HG03039 (cell line): Measurements from ENCODE around the gene ST3GAL6.

Experiments used
- ATAC-seq: cut with Tn5 transposase; IDR thresholded peaks from one replicate; pipeline ENCODE4 v1.9.1; 2021; ENCODE audit warnings: mild to moderate bottlenecking, moderate library complexity; ENCODE audit not compliant: unreplicated experiment

ST3GAL6 gene

DNA sequence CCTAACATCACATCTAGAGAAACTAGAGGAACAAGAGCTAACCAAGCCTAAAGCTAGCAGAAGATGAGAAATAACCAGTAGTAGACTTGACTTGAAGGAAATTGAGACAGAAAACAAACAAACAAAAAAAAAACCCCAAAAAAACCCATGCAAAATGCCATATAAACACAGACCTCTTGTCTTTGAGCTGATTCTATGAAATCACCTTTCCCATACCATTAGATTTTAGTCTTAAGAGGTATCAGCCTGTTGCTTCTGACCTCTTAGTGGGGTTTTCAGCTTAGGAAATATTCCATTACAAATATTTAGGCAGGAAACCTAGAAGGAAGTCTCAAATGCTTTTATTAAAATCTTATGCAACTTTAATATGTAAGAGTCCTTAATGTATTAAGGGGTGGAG lies 23.9 kb upstream of the ST3GAL6 start:
- no peak for ATAC-seq

DNA sequence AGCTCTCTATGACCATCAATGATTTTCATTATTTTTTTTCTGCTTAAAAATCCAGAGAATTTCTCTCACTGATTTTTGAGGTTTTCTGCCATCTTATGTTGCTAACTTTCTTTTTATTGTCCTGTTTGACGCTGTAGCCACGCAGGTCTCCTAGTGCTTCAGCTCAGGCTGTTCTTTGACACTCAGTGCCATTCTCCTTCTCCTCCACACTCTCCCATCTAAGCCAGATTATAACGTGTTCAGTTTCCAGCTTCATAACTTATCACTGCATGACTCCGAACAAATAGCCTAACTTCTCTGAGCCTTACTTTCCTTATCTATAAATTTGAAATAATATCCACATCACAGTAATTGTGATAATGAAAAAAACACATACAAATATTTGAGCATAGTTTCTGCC lies 22.8 kb upstream of the ST3GAL6 start:
- ATAC-seq, result no peak

DNA sequence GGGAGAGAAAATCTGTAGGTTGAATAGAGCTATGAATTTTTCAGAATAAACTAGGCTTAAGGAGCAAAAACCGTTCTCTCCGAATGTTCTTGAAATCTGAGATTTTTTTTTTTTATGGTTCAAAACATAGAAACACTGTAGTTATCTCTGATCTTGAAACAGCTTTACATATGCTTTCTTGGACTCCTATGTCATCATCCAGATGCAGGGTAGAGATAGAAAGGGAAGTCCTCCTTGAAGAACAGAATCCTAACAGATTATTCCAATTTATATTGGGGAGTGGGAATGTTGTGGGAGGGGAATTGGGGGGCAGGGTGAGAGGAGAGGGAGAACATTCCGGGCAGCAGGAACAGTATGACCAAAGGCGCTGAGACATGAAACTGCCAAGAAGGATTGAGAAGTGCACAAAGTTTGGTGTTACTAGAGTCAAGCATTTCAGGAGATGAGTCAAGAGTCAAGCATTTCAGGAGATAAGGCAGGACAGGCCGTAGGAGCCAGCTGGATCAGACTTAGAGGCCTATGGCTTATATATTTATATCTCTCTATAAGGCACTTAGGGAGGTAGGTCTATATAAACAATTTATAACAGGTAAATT lies 21.9 kb upstream of the ST3GAL6 start:
- no peak for ATAC-seq

DNA sequence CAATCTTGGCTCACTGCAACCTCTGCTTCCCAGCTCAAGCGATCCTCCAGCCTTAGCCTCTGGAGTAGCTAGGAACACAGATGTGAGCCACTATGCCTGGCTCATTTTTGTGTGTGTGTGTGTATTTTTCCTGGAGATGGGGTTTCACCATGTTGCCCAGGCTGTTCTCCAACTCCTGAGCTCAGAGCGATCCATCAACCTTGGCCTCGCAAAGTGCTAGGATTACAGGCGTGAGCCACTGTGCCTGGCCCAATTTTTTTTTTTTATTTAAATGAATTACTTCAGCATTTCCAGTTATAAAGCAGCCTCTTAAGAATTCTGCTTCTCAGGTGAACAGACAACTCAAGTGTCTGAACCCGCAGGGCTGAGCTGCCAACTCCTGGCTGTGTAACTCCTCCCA lies 20.1 kb upstream of the ST3GAL6 start:
- no peak for ATAC-seq

DNA sequence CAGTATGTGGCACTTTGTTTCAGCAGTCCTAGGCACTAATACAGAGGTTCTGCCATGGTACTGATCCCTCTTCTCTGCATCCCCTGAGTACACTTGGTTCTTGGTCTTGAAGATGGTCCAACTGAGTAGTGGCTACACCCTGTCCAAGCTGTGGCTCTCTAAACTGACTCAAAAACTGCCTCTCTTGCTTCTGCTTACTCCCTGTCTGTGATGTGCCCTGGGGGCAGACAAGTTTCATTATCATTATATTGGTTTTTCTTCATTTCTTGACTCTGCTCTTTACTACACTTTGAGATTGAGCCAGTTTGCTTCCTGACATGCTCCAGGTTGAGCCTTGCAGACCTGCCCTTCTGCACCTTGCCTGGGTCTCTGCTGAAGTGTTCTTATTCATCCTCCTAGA lies 18.9 kb upstream of the ST3GAL6 start:
- ATAC-seq, result no peak

DNA sequence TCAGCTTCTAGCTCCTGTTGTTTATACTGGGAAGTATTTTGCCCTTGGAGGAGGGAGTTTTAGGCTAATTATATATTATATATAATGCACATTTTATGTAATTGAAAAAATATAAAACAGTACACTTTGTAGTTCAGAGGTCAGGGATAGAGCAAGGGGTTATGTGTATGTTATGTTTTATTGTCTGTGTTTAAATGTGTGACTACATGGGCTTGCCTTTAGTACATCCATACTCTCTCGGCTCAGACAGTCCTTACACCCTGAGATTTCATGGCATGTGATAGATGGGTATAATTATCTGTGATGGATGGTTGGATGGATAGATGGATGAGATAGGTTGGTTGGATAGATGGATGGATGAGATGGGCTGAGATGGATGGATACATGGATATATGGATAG lies 17.4 kb upstream of the ST3GAL6 start:
- no peak for ATAC-seq

DNA sequence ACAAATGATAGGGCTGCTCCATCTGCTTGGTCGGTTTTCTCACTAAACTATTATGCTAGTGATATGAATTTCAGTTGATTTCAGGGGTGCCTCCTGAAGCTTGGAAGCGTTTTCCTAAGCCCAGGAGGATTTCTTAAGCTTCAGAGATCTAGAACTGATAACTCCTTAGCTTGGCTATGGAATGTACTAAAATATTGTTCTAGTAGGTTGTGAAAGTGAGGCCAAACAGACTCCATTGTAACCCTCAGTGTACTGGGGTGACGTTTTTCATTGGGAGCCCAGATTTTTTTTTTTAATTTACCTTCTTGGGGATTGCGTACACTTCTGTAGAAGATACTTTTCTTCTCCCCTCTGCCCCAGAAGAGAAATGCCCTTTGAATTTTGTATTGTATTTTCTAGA lies 17.0 kb upstream of the ST3GAL6 start:
- ATAC-seq, result no peak

DNA sequence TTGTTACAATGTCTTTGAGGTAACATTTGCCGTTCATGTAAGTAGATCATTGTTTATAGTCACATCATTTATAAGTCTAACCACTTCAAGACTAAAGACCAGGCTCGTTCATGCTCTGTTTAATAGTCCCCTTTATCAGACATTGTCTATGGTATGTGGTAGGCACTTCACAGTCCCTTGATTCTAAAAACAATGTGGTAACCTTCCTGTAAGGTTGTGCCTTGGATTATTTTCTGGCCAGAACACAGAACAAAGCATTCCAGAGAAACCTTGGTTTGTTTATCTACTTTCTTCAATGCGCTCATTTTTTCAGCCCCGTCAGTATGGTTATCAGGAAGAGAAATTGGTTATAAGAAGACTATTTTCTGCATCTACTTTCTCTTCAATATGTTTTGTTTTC lies 16.3 kb upstream of the ST3GAL6 start:
- ATAC-seq, result no peak

DNA sequence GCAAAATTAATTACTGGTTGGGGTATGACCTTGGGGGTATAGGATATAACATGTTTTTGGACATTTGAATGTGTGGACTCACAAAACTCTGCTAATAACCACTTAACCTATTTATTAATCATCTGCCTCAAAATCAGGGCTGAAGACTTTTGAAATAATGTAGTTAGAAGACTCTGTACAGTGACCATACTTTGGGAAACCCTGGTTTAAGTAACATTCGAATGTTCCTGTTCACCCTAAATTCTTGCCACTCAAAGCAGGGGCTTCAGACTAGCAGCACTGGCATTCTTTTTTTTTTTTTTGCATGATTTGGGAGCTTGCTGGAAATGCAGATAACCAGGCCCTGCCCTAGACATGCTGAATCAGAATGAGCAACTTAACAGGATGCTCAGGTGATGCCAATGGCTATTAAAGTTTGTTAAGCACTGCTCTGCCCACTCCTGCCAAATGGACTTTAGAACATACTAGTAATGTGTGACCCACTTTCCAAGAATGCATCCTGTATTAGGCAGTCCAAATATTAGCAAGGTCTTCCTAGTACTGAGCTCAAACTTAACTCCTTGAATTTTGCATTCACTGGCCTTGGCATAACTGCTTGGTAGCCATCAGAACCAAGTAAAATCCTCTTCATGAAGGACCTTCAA lies 12.7 kb upstream of the ST3GAL6 start:
- no peak for ATAC-seq

DNA sequence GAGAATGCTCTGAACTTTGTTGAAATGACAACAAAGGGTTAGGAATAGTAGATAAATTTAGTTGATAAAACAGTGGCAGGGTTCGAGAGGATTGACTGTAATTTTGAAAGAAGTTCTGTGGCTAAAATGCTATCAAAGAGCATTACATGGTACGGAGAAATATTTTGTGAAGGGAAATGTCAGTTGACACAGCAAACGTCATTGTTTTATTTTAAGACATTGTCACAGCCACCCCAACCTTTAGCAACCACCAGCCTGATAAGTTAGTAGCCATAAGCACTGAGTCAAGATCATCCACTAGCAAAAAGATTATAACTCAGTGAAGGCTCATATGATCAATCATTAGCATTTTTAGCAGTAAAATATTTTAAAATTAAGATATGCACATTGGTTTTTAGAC lies 8.7 kb upstream of the ST3GAL6 start:
- ATAC-seq, result no peak

DNA sequence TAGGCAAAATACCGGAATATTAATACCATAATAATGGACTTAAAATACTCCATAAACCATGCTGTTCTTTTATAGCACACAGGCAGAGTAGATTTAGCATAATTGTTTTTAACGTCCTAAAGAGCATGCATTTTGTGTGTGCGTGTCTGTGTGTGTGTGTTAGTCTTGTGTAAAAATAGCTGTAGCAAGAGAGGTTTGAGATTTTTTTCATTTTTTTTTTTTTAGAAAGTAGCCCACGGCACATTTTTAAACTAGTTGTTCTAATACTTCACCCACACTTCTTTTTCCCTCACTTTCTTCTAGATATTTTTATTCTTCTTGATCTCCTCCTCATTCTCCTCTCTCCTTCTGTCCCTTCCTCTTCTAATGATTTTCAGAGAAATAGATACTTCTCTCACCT lies 7.5 kb upstream of the ST3GAL6 start:
- ATAC-seq, result no peak

DNA sequence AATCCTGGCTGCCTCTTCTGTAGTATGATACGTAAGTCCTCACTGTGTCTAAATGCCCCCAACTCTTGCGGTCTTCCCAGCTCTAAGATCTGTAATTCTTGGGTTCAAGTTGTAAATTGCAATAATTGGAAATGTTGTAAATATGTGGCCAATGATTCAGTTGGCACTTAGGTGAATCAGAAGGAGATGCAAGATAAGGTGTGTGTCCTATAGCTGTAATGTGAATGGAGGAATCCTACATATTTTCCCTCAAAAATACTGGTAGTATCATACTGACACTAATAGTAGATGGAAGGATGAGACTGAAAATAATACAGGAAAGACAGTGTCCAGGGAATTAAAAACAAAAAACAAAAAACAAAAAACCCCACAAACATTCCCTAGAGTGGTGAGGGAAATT lies 3.5 kb upstream of the ST3GAL6 start:
- no peak for ATAC-seq

DNA sequence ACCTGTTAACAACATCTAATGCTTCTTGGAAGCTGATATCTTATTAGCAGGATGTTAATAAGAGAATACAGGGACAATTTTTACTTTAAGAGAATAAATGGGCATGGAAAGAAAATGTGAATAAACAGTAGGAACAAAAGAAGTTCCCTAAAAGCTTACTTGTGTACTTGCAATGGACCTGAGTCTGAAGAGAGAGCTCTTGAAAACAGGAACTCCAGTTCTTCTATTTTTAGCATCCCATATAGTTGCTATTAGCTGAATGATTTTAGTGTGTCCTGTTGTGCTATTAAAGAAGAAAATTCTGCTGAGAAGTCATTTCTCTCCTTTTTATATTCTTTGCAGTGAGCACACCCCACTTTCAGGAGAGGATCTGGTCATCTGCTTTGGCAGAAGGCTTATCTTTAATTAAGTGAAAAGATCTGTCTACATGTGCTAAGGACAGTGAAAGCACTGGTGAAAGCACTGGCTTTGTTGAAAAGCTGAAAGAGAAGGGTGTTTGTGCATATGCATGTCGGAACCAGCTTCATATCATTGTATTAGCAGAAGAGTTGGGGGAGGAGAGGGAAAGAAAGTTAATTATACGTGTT lies 1.4 kb upstream of the ST3GAL6 start:
- no peak for ATAC-seq

DNA sequence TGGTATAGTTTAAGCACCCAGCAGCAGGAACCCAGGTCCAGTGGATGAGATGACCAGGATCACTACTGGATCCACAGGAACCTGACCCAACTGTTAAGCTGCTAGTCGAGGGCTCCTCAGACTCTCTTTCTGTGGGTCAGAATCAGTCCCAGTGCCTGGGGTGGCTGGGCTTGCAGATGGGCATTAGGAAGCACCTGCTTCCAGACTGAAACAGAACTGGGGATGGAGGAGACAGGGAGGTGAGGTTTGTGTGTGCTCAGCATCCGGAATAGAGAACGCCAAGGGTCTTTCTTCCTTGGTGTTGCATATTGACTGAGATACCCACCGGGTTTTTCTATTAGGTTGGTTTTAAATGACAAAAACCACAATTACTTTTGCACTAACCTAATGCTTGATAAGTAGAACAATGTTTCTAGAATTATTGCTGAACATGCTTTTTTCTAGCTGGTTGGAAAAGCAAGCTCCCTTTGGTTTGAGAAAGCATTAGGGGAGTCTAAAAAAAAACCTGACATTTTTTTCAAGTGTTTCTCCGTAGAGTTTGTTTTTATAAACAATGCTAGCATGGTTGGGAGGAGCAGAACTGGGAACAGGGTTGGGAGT lies 779 bp downstream of the ST3GAL6 start:
- no peak for ATAC-seq

DNA sequence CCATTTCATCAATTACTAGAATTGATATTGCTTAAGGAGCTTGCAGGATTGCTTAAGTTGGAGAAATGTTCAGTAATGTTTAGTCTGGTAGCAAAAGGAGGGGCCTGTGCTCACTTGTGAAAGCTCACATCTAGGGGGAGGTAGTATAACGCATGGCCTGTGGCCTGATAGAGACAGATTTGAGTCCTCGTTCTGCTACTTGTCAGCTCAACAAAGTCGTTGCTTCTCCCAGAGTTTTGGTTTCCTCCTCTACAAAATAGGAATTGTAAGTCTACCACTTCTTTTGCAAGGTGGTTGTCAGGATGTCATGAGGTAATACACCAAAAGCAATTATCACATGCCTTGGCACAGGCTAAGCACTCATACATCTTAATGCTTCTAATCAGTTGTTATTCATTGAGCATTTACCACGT lies 1.3 kb downstream of the ST3GAL6 start:
- no peak for ATAC-seq

DNA sequence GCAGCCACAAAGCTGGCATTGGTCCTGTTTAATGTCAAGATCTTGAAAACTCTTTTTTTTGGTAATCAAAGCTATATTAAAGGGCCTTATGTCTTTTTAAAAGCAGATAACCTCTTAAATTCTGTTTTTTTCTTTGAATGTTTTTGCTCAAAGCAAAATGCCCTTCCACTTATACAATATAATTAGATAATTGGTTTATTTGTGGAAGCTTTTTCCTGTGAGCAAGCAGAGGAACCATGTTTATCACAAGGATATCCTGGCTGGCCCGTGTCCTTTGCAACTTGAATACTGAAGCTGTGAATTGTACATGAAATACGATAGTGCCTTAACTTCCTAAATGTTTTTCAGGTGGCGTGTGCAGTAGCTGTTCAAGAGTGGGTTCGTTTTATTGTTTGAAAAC lies 2.6 kb downstream of the ST3GAL6 start:
- ATAC-seq, result no peak

DNA sequence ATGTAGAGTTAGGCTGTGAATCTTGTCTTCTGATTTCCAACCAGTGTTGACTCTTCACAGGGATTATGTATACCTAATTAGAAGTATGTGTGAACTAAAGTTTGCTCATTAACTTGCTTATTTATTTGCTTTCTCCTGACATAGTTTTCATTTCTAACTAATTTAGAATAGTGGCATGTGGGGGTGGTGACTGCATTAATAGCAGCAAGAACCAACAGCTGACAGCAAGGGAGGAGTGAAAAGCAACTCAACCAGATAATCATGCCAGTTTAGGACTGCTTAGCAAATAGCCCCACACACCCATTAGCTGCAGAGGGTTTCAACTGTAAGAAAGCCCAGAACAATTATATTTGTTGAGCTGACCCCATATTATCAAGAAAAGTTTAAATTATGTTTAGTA lies 3.8 kb downstream of the ST3GAL6 start:
- ATAC-seq, result no peak

DNA sequence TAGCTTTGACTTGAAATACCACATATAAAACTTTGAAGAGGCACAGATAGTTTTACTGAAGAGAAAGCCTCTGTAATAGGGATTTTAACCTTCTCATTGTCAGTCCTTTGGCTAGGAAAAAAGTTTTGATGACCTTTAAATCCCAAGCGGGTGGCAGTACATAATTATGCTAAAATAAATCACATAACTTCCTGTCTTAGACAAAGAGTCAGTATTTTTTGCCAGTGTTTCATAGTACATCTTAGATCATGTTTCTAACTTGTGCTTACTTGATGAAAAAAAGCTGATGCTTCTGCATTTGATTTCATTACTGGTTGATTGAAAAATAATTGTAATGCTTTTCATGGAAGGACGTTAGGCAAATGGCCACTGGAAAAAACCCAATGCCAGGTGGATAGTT lies 5.8 kb downstream of the ST3GAL6 start:
- ATAC-seq, result no peak

DNA sequence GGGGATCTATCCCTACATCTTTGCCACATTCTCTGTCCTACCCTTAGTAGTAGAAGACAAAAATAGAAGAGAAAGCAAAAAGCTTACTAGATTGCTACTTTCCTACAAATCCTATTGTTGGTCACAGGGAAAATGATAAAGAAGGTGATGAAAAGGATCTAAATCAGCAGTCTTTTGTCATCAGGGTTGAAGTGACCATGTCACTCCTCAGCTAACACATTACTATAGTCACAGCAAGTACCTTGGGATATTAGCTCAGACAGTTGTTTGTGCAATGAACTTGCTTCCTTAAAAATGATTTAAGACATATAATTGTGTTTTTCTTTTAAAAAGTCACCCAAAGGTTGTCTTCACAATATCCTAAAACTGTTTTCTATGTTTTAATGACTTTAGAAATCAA lies 6.3 kb downstream of the ST3GAL6 start:
- ATAC-seq, result no peak

DNA sequence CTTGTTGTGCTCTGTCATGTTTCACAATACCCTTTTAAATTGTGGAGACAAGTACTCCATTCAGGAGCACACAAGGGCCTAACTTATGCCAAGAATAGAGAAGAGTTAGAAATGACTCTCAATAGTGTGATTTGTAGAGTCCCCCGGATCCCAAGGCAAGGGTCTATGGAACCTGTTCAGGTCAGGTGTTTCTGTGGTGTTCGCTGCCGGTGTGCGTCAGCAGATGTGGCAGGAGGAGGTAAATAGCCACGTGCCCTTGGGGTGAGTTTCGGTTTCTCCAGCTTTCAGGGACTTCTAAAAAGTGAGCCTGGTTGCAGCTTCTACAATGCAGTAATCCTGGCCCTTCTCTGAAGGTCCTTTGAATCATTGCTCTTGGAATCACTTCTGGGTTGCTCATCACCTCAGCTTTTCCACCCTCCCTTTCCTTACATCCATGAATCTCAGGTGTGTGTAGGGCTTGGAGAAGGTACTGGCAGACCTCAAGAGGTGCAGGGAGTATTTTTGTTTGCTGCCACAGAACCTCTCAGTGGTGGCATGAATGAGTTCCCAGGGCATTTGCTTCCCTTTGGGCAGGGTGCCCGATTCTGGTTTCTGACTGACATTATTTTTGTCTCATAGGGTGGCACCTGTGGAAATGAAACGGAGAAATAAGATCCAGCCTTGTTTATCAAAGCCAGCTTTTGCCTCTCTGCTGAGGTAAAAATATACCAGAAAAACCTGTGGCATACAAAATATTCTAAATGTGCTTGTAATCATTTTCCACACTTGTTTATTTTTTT lies 7.3 kb downstream of the ST3GAL6 start:
- ATAC-seq, result peak; percentile 58

DNA sequence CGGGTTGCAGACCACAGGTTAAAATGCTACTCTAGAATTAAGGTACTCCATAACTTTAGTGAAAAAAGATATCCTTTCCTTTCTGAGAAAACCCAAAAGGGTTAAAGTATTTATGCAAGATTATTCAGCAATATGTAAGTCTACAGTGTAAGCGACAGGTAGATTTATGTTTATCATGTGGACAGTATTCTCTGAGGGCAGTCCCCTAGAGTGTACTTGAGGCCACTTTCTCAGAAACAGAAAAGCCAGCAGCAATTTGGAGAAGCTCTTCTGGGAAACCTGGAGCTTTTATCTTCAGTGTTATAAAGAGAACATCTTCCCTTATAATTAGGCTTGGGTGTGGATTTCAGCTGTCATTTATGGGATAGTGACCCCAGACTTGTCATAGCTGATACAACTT lies 8.9 kb downstream of the ST3GAL6 start:
- ATAC-seq, result no peak
